Activated naive CD4-positive, alpha-beta T cell (primary cell): ENCODE measurements around the gene THOP1.

ENCODE experiments used
- DNase-seq, 4 experiments: peaks; one replicate each; lab custom pipeline; 2025; lab: John Stamatoyannopoulos, UW

The THOP1 gene

GRCh38 chr19:2804156-2805004 is 19.1 kb downstream of the THOP1 start:
- DNase-seq, result no peak

- no peak for DNase-seq
These were observed 20.1 kb downstream of the THOP1 start for GRCh38 chr19:2805261-2805900.

GRCh38 chr19:2805991-2806649 is 20.8 kb downstream of the THOP1 start:
- DNase-seq, result no peak

- no peak for DNase-seq
These were observed 21.6 kb downstream of the THOP1 start for GRCh38 chr19:2806736-2807378.

- DNase-seq, result no peak
These were observed 22.3 kb downstream of the THOP1 start for GRCh38 chr19:2807379-2808128.

- DNase-seq, result no peak
These were observed 23.0 kb downstream of the THOP1 start for GRCh38 chr19:2808129-2808941.

- no peak for DNase-seq
These were observed 24.3 kb downstream of the THOP1 start for GRCh38 chr19:2809387-2810140.

- DNase-seq, result no peak
These were observed 25.1 kb downstream of the THOP1 start for GRCh38 chr19:2810141-2811091.

GRCh38 chr19:2811221-2811722 is 26.0 kb downstream of the THOP1 start:
- no peak for DNase-seq

GRCh38 chr19:2811735-2812413 is 26.6 kb downstream of the THOP1 start:
- no peak for DNase-seq

GRCh38 chr19:2812414-2813234 is 27.3 kb downstream of the THOP1 start:
- no peak for DNase-seq

GRCh38 chr19:2813235-2814160 is 28.2 kb downstream of the THOP1 start:
- no peak for DNase-seq

GRCh38 chr19:2814426-2814825 is 29.1 kb downstream of the THOP1 start:
- DNase-seq, result no peak

GRCh38 chr19:2815191-2815614 is 29.9 kb downstream of the THOP1 start:
- no peak for DNase-seq

- no peak for DNase-seq
These were observed 30.6 kb downstream of the THOP1 start for GRCh38 chr19:2815923-2816322.

GRCh38 chr19:2816641-2817040 is 31.3 kb downstream of the THOP1 start:
- DNase-seq, result no peak
